HEK293 (cell line): ENCODE data around the gene SRD5A3.
A peak's percentile ranks its signal among the peaks of the same experiment; 100 is the strongest.

Experiments
- CTCF ChIA-PET: fragments of 350-600 bp; formaldehyde crosslinking; extraction: SDS; loops from one replicate; lab custom pipeline; 2021; ENCODE audit warnings: antibody characterized with exemption; lab: Yijun Ruan, JAX
- POLR2A ChIA-PET: fragments of 300-600 bp; formaldehyde crosslinking; extraction: SDS; loops from one replicate; lab custom pipeline; 2020; ENCODE audit warnings: antibody characterized with exemption, inconsistent platforms; lab: Yijun Ruan, JAX
- H3K27ac ChIP-seq: fragments of 200-500 bp; sonication (Bioruptor generic); 2 replicates; pipeline ENCODE4 v1.5.1; 2014; ENCODE audit warnings: low read depth, low read length, control low read depth, inconsistent platforms; ENCODE audit errors: extremely low read depth
- H3K36me3 ChIP-seq, 2 experiments: fragments of 200-500 bp in 1 of 2; sonication (Bioruptor generic) in 1 of 2; 1 replicate in 1 of 2; 2 replicates in 1 of 2; pipeline ENCODE4 v1.5.1; 2014 to 2017; ENCODE audit warnings: inconsistent platforms in 2 of 2, low read length in 2 of 2; ENCODE audit not compliant: control insufficient read depth in 2 of 2, insufficient read depth in 1 of 2
- H3K4me1 ChIP-seq: fragments of 200-500 bp; sonication (Bioruptor generic); 2 replicates; pipeline ENCODE4 v1.5.1; 2014; ENCODE audit warnings: mild to moderate bottlenecking, low read length, inconsistent platforms; ENCODE audit not compliant: control insufficient read depth, insufficient read depth
- H3K4me3 ChIP-seq: 2 replicates; pipeline ENCODE4 v1.5.1; 2011; ENCODE audit warnings: low read depth, mild to moderate bottlenecking, control low read depth, low read length, moderate library complexity
- H3K9me3 ChIP-seq: fragments of 200-500 bp; sonication (Bioruptor generic); 2 replicates; pipeline ENCODE4 v1.5.1; 2014; ENCODE audit warnings: low read depth, low read length, inconsistent platforms; ENCODE audit not compliant: control insufficient read depth, insufficient read depth
- BCL11A ChIP-seq: fragments of 450-650 bp; formaldehyde crosslinking; IDR thresholded peaks from 2 replicates; pipeline ENCODE4 v1.5.1; 2016; ENCODE audit warnings: low read depth, missing biosample characterization, missing genetic modification characterization
- GFI1B ChIP-seq: fragments of 450-650 bp; formaldehyde crosslinking; IDR thresholded peaks from 2 replicates; pipeline ENCODE4 v1.5.1; 2016; ENCODE audit warnings: missing biosample characterization, missing genetic modification characterization
- KLF16 ChIP-seq: fragments of 450-650 bp; formaldehyde crosslinking; IDR thresholded peaks from 2 replicates; pipeline ENCODE4 v1.5.1; 2017; ENCODE audit warnings: missing biosample characterization, missing genetic modification characterization
- PRDM10 ChIP-seq: fragments of 450-650 bp; formaldehyde crosslinking; IDR thresholded peaks from 2 replicates; pipeline ENCODE4 v1.5.1; 2016; ENCODE audit warnings: missing biosample characterization, missing genetic modification characterization
- TRIM28 ChIP-seq: IDR thresholded peaks from 2 replicates; pipeline ENCODE4 v1.6.1; 2011; ENCODE audit warnings: low read length, control low read depth, borderline replicate concordance
- ZBTB20 ChIP-seq: fragments of 450-650 bp; formaldehyde crosslinking; IDR thresholded peaks from 2 replicates; pipeline ENCODE4 v1.5.1; 2016; ENCODE audit warnings: missing biosample characterization, missing genetic modification characterization
- ZBTB49 ChIP-seq: fragments of 450-650 bp; formaldehyde crosslinking; IDR thresholded peaks from 2 replicates; pipeline ENCODE4 v1.5.1; 2016; ENCODE audit warnings: missing biosample characterization, missing genetic modification characterization, low read depth
- ZBTB6 ChIP-seq: fragments of 450-650 bp; formaldehyde crosslinking; IDR thresholded peaks from 2 replicates; pipeline ENCODE4 v1.5.1; 2017; ENCODE audit warnings: missing biosample characterization, missing genetic modification characterization
- ZFP41 ChIP-seq: fragments of 450-650 bp; formaldehyde crosslinking; IDR thresholded peaks from 2 replicates; pipeline ENCODE4 v1.5.1; 2016; ENCODE audit warnings: missing biosample characterization, missing genetic modification characterization, borderline replicate concordance
- ZNF248 ChIP-seq: fragments of 450-650 bp; formaldehyde crosslinking; IDR thresholded peaks from 2 replicates; pipeline ENCODE4 v1.5.1; 2017; ENCODE audit warnings: missing biosample characterization, missing genetic modification characterization
- ZNF366 ChIP-seq: fragments of 450-650 bp; formaldehyde crosslinking; conservative IDR thresholded peaks from 2 replicates; pipeline ENCODE4 v1.5.1; 2016; ENCODE audit warnings: missing biosample characterization, missing genetic modification characterization
- ZNF488 ChIP-seq: fragments of 450-650 bp; formaldehyde crosslinking; IDR thresholded peaks from 2 replicates; pipeline ENCODE4 v1.5.1; 2016; ENCODE audit warnings: missing biosample characterization, missing genetic modification characterization
- ZNF596 ChIP-seq: fragments of 450-650 bp; IDR thresholded peaks from 2 replicates; pipeline ENCODE4 v1.5.0; 2018; ENCODE audit warnings: missing biosample characterization, mild to moderate bottlenecking, missing genetic modification characterization, moderate library complexity
- ZNF629 ChIP-seq: fragments of 450-650 bp; formaldehyde crosslinking; IDR thresholded peaks from 2 replicates; pipeline ENCODE4 v1.5.1; 2017; ENCODE audit warnings: missing biosample characterization, missing genetic modification characterization
- ZNF654 ChIP-seq: fragments of 450-650 bp; formaldehyde crosslinking; IDR thresholded peaks from 2 replicates; pipeline ENCODE4 v1.5.1; 2016; ENCODE audit warnings: low read depth, missing biosample characterization, missing genetic modification characterization
- ZNF664 ChIP-seq: fragments of 450-650 bp; formaldehyde crosslinking; IDR thresholded peaks from 2 replicates; pipeline ENCODE4 v1.5.1; 2016; ENCODE audit warnings: missing biosample characterization, missing genetic modification characterization
- ZNF76 ChIP-seq: fragments of 450-650 bp; formaldehyde crosslinking; IDR thresholded peaks from 2 replicates; pipeline ENCODE4; 2016; ENCODE audit warnings: low read depth, missing biosample characterization, missing genetic modification characterization, borderline replicate concordance
- ZNF768 ChIP-seq: fragments of 450-650 bp; formaldehyde crosslinking; IDR thresholded peaks from 2 replicates; pipeline ENCODE4 v1.5.1; 2018; ENCODE audit warnings: missing biosample characterization, mild to moderate bottlenecking, missing genetic modification characterization
- ZNF777 ChIP-seq: fragments of 450-650 bp; formaldehyde crosslinking; IDR thresholded peaks from 2 replicates; pipeline ENCODE4 v1.5.1; 2017; ENCODE audit warnings: missing biosample characterization, missing genetic modification characterization, borderline replicate concordance

The SRD5A3 gene

GRCh38 chr4:55407764-55408163 lies 61.7 kb downstream of the SRD5A3 start:
- H3K4me1 ChIP-seq = 0 out of 2 replicates have a peak, but pooled peaks cover 2% of the 10 kb centered on the region
- no peak overlapping the region for H3K4me3 ChIP-seq
- TF ChIP-seq ZNF664 (0 out of 2 replicates have a peak, but pooled peaks have one; percentile 33), ZBTB20 (tag by site-specific recombination) (no peak)
- ChIA-PET POLR2A (no interaction called here), CTCF (interaction anchor here (1.1 kb wide), 1 partner anchor 327 kb away, joined by 6 read pairs; no protein-coding TSS in a partner anchor)
- no peak overlapping the region for H3K27ac ChIP-seq
- peaks cover 5 to 56% of the 10 kb centered on the region in 2 experiments; a peak in 2 of 3 replicates for H3K36me3 ChIP-seq
- no peaks in the 10 kb centered on the region for H3K9me3 ChIP-seq

GRCh38 chr4:55409468-55410171 lies 63.6 kb downstream of the SRD5A3 start:
- Histone ChIP-seq H3K36me3 (peaks cover 5 to 44% of the 10 kb centered on the region in 2 experiments; a peak in 2 of 3 replicates), H3K4me3 (no peak overlapping the region), H3K27ac (no peak overlapping the region)
- POLR2A ChIA-PET = no interaction called here
- TF ChIP-seq PRDM10 (tag by site-specific recombination) (peak; percentile 34; the same call in 1 of the 2 replicates), ZNF654 (tag by site-specific recombination) (peak; percentile 55), ZFP41 (tag by site-specific recombination) (no peak), TRIM28 (peak; percentile 37; the same call in 1 of the 2 replicates), GFI1B (tag by site-specific recombination) (no peak), ZNF629 (tag by site-specific recombination) (no peak), ZNF596 (tag by site-specific recombination) (no peak), ZNF777 (no peak), BCL11A (tag by site-specific recombination) (no peak), ZNF76 (tag by site-specific recombination) (no peak), ZNF248 (tag by site-specific recombination) (no peak), ZNF366 (tag by site-specific recombination) (no peak), KLF16 (tag by site-specific recombination) (no peak), ZNF768 (no peak)
- TF ChIP-seq, all 188 proteins: peak for 3
- no peaks in the 10 kb centered on the region for H3K9me3 ChIP-seq
- 0 out of 2 replicates have a peak, but pooled peaks cover 2% of the 10 kb centered on the region for H3K4me1 ChIP-seq
- CTCF ChIA-PET = interaction anchor here (0.7 to 1.0 kb wide), 2 partner anchors 18 to 456 kb away, joined by 3 to 4 read pairs; no protein-coding TSS in a partner anchor

GRCh38 chr4:55410431-55410830 lies 64.4 kb downstream of the SRD5A3 start:
- Histone ChIP-seq H3K9me3 (no peaks in the 10 kb centered on the region), H3K4me1 (0 out of 2 replicates have a peak, but pooled peaks cover 2% of the 10 kb centered on the region), H3K27ac (no peak overlapping the region), H3K4me3 (no peak overlapping the region), H3K36me3 (peaks cover 5 to 44% of the 10 kb centered on the region in 2 experiments; a peak in 2 of 3 replicates)
- CTCF ChIA-PET = interaction anchor here (0.5 to 0.7 kb wide), 2 partner anchors 16 to 457 kb away, joined by 3 to 4 read pairs; no protein-coding TSS in a partner anchor
- POLR2A ChIA-PET = interaction anchor here (0.7 kb wide), 1 partner anchor 8 kb away, joined by 4 read pairs; no protein-coding TSS in a partner anchor
- TF ChIP-seq ZBTB49 (tag by site-specific recombination) (no peak), ZNF488 (tag by site-specific recombination) (no peak), ZBTB6 (tag by site-specific recombination) (no peak)
